H9 (cell line): Measurements from ENCODE around the gene CWC27. TPM values are rescaled to one million over a fixed set of nuclear protein-coding genes. Genes with fewer than 3 reads are reported as not detected.
"Not testable (repeated sequence)": the region's sequence is repeated elsewhere in the genome, so short reads cannot be mapped to it uniquely, and the experiment has no call there.

ENCODE experiments used
- DNase-seq: peaks from one replicate; pipeline ENCODE4 v3.0.0-alpha.2; 2017
- H2AFZ ChIP-seq: one replicate; pipeline ENCODE4 v1.6.1; 2013; ENCODE audit warnings: mild to moderate bottlenecking, low read length, control low read depth, moderate library complexity
- H2AK5ac ChIP-seq: 2 replicates; pipeline ENCODE4 v1.6.1; 2013; ENCODE audit warnings: low read length, control low read depth, mixed read lengths; ENCODE audit not compliant: insufficient read length
- H2BK120ac ChIP-seq: one replicate; pipeline ENCODE4 v1.6.1; 2013; ENCODE audit warnings: low read depth, mild to moderate bottlenecking, low read length, control low read depth, inconsistent platforms; ENCODE audit not compliant: poor library complexity, severe bottlenecking
- H2BK12ac ChIP-seq: 2 replicates; pipeline ENCODE4 v1.6.1; 2013; ENCODE audit warnings: low read length, control low read depth, mixed read lengths, low read depth; ENCODE audit not compliant: insufficient read length
- H2BK15ac ChIP-seq: 2 replicates; pipeline ENCODE4 v1.6.1; 2013; ENCODE audit warnings: low read depth, low read length, control low read depth
- H2BK20ac ChIP-seq: one replicate; pipeline ENCODE4 v1.6.1; 2013; ENCODE audit warnings: low read depth, mild to moderate bottlenecking, low read length, control low read depth, inconsistent platforms; ENCODE audit not compliant: poor library complexity, severe bottlenecking
- H2BK5ac ChIP-seq: 2 replicates; pipeline ENCODE4 v1.6.1; 2013; ENCODE audit warnings: low read length, control low read depth, mixed read lengths; ENCODE audit not compliant: insufficient read length
- H3K14ac ChIP-seq: 2 replicates; pipeline ENCODE4 v1.6.1; 2013; ENCODE audit warnings: low read length, control low read depth; ENCODE audit not compliant: insufficient read depth
- H3K18ac ChIP-seq: 2 replicates; pipeline ENCODE4 v1.6.1; 2013; ENCODE audit warnings: low read depth, mild to moderate bottlenecking, mixed read lengths, low read length, control low read depth; ENCODE audit not compliant: insufficient read length
- H3K23ac ChIP-seq: 2 replicates; pipeline ENCODE4 v1.6.1; 2013; ENCODE audit warnings: low read length, control low read depth, mixed read lengths, low read depth; ENCODE audit not compliant: insufficient read length
- H3K23me2 ChIP-seq: 2 replicates; pipeline ENCODE4 v1.6.1; 2013; ENCODE audit warnings: low read depth, mild to moderate bottlenecking, mixed read lengths, low read length, control low read depth; ENCODE audit not compliant: insufficient read length, poor library complexity, severe bottlenecking
- H3K27ac ChIP-seq: 2 replicates; pipeline ENCODE4 v1.5.1; 2013; ENCODE audit warnings: low read length, control low read depth, mixed read lengths, low read depth; ENCODE audit not compliant: insufficient read length
- H3K27me3 ChIP-seq: 2 replicates; pipeline ENCODE4 v1.6.1; 2013; ENCODE audit warnings: low read length, control low read depth, inconsistent platforms; ENCODE audit not compliant: insufficient read depth
- H3K4ac ChIP-seq: 2 replicates; pipeline ENCODE4 v1.6.1; 2013; ENCODE audit warnings: low read depth, mild to moderate bottlenecking, control low read depth, inconsistent platforms, low read length, moderate library complexity
- H3K4me1 ChIP-seq: 2 replicates; pipeline ENCODE4 v1.6.1; 2013; ENCODE audit warnings: low read length, control low read depth, inconsistent platforms; ENCODE audit not compliant: insufficient read depth
- H3K4me2 ChIP-seq: 2 replicates; pipeline ENCODE4 v1.6.1; 2013; ENCODE audit warnings: low read length, control low read depth, mixed read lengths; ENCODE audit not compliant: insufficient read length, insufficient read depth
- H3K56ac ChIP-seq: 2 replicates; pipeline ENCODE4 v1.6.1; 2013; ENCODE audit warnings: low read depth, mild to moderate bottlenecking, mixed read lengths, low read length, control low read depth; ENCODE audit not compliant: insufficient read length
- H3K79me1 ChIP-seq: 2 replicates; pipeline ENCODE4 v1.6.1; 2013; ENCODE audit warnings: low read depth, mild to moderate bottlenecking, moderate library complexity, low read length, control low read depth, inconsistent platforms; ENCODE audit not compliant: insufficient read depth, poor library complexity, severe bottlenecking
- H3K79me2 ChIP-seq: 2 replicates; pipeline ENCODE4 v1.6.1; 2013; ENCODE audit warnings: low read length, control low read depth, inconsistent platforms; ENCODE audit not compliant: insufficient read depth
- H3K9ac ChIP-seq: 2 replicates; pipeline ENCODE4 v1.6.1; 2013; ENCODE audit warnings: low read length, control low read depth, mixed read lengths; ENCODE audit not compliant: insufficient read length; ENCODE audit errors: extremely low read depth
- H3K9me3 ChIP-seq: one replicate; pipeline ENCODE4 v1.6.1; 2013; ENCODE audit warnings: low read depth, low read length, inconsistent platforms; ENCODE audit not compliant: control insufficient read depth
- H3T11ph ChIP-seq: one replicate; pipeline ENCODE4 v1.6.1; 2013; ENCODE audit warnings: mild to moderate bottlenecking, low read length, control low read depth, inconsistent platforms
- H4K20me1 ChIP-seq: one replicate; pipeline ENCODE4 v1.6.1; 2013; ENCODE audit not compliant: control insufficient read depth, insufficient read length, insufficient read depth
- H4K5ac ChIP-seq: 2 replicates; pipeline ENCODE4 v1.6.1; 2013; ENCODE audit warnings: low read depth, mild to moderate bottlenecking, mixed read lengths, low read length, control low read depth; ENCODE audit not compliant: insufficient read length
- H4K8ac ChIP-seq: replicated peaks from 2 replicates; pipeline ENCODE4 v1.6.1; 2013; ENCODE audit warnings: low read length, control low read depth, mixed read lengths, low read depth; ENCODE audit not compliant: insufficient read length
- H4K91ac ChIP-seq: 2 replicates; pipeline ENCODE4 v1.6.1; 2013; ENCODE audit warnings: low read depth, mild to moderate bottlenecking, moderate library complexity, mixed read lengths, low read length, control low read depth; ENCODE audit not compliant: insufficient read length
- H3K27ac Mint-ChIP-seq, 3 experiments: 2 replicates in 2 of 3; 3 replicates in 1 of 3; pipeline ENCODE4 v1.8.0; 2020 to 2021; ENCODE audit warnings: mixed read lengths in 3 of 3, mild to moderate bottlenecking in 1 of 3, moderate library complexity in 1 of 3
- H3K27me3 Mint-ChIP-seq: 2 replicates; pipeline ENCODE4 v1.8.0; 2021; ENCODE audit warnings: low read depth, mild to moderate bottlenecking, moderate library complexity, mixed read lengths
- H3K36me3 Mint-ChIP-seq, 3 experiments: 2 replicates in 2 of 3; 3 replicates in 1 of 3; pipeline ENCODE4 v1.8.0; 2020 to 2021; ENCODE audit warnings: low read depth in 3 of 3, mixed read lengths in 3 of 3; ENCODE audit not compliant: insufficient read depth in 1 of 3
- H3K4me1 Mint-ChIP-seq, 2 experiments: 2 replicates each; pipeline ENCODE4 v1.8.0; 2020; ENCODE audit warnings: mixed read lengths in 2 of 2
- H3K4me3 Mint-ChIP-seq, 2 experiments: 2 replicates in 1 of 2; 3 replicates in 1 of 2; pipeline ENCODE4 v1.8.0; 2020 to 2021; ENCODE audit warnings: mild to moderate bottlenecking in 2 of 2, mixed read lengths in 2 of 2, moderate library complexity in 1 of 2
- H3K9me3 Mint-ChIP-seq, 2 experiments: 2 replicates in 1 of 2; 3 replicates in 1 of 2; pipeline ENCODE4 v1.8.0; 2020; ENCODE audit warnings: mild to moderate bottlenecking in 2 of 2, mixed read lengths in 2 of 2, moderate library complexity in 1 of 2
- CTCF ChIP-seq: fragments of 200-600 bp; sonication (generic); conservative IDR thresholded peaks from 3 replicates; pipeline ENCODE4 v1.8.0; 2021; ENCODE audit warnings: antibody characterized with exemption, mild to moderate bottlenecking
- WGBS: extraction: QIAGEN DNeasy Blood & Tissue Kit; methylation state at CpG from one replicate; pipeline ENCODE4 v1.1.7; 2013; ENCODE audit warnings: missing lambda C conversion rate, low lambda C conversion rate, mixed read lengths; ENCODE audit not compliant: insufficient read length; ENCODE audit errors: extremely low coverage; 5-methylcytosine and 5-hydroxymethylcytosine counted together
- total RNA-seq: library from RNA; stranded (reverse); gene quantifications from 2 replicates; pipeline ENCODE4 v1.2.1, GENCODE V29; 2021

Gene CWC27
- total RNA-seq, 1 experiment from 2014 or later = 41.9 TPM

- Histone ChIP-seq H3K4me1 (no peaks in the 10 kb centered on the region), H3K9me3 (no peaks in the 10 kb centered on the region), H3K79me2 (no peaks in the 10 kb centered on the region), H3K4ac (no peak overlapping the region), H3K23ac (no peak overlapping the region), H4K91ac (no peak overlapping the region), H3K9ac (no peak overlapping the region), H3K4me2 (no peak overlapping the region), H2AK5ac (no peak overlapping the region), H3K79me1 (no peaks in the 10 kb centered on the region), H3K27me3 (no peaks in the 10 kb centered on the region), H3K14ac (no peak overlapping the region), H2AFZ (no peak overlapping the region), H3K56ac (no peak overlapping the region), H2BK120ac (no peak overlapping the region), H2BK12ac (no peak overlapping the region), H3K18ac (no peak overlapping the region), H3T11ph (no peak overlapping the region), H4K8ac (no peak overlapping the region), H3K27ac (no peak overlapping the region), H4K20me1 (no peaks in the 10 kb centered on the region), H2BK5ac (no peak overlapping the region), H3K23me2 (no peaks in the 10 kb centered on the region), H2BK20ac (no peak overlapping the region), H4K5ac (no peak overlapping the region), H2BK15ac (no peak overlapping the region)
- H3K4me3 Mint-ChIP-seq = no peak overlapping the region
- peaks cover 4 to 5% of the 10 kb centered on the region in 2 experiments for H3K4me1 Mint-ChIP-seq
- peaks cover 6 to 9% of the 10 kb centered on the region in 2 experiments; a peak in 3 of 5 replicates for H3K9me3 Mint-ChIP-seq
- WGBS = no CpG with 5 or more reads among the region's 2 CpGs
- no peak overlapping the region for H3K27ac Mint-ChIP-seq
- no peaks in the 10 kb centered on the region for H3K27me3 Mint-ChIP-seq
- DNase-seq = no peak
- no peak for TF ChIP-seq CTCF
- peaks cover 12 to 22% (median 17%) of the 10 kb centered on the region in 3 experiments; a peak in 6 of 7 replicates for H3K36me3 Mint-ChIP-seq
Measured at GRCh38 chr5:64900618-64901017, 131.9 kb downstream of the CWC27 start.

GRCh38 chr5:64907399-64907798 lies 138.7 kb downstream of the CWC27 start:
- H3T11ph ChIP-seq, H3K4ac ChIP-seq, H3K79me2 ChIP-seq, H4K8ac ChIP-seq, H3K9ac ChIP-seq, H2BK5ac ChIP-seq, H3K23me2 ChIP-seq, DNase-seq, H3K14ac ChIP-seq, H3K27ac ChIP-seq, H2AK5ac ChIP-seq, H2AFZ ChIP-seq, H3K4me3 Mint-ChIP-seq, H3K4me1 Mint-ChIP-seq, H2BK12ac ChIP-seq, H4K20me1 ChIP-seq, H3K56ac ChIP-seq, H3K4me1 ChIP-seq, H3K27me3 Mint-ChIP-seq, H2BK20ac ChIP-seq, H2BK120ac ChIP-seq, H4K5ac ChIP-seq, H4K91ac ChIP-seq, H3K27ac Mint-ChIP-seq, H3K79me1 ChIP-seq, H2BK15ac ChIP-seq, H3K4me2 ChIP-seq, H3K23ac ChIP-seq, H3K18ac ChIP-seq, H3K27me3 ChIP-seq: not testable (repeated sequence)
- H3K36me3 Mint-ChIP-seq = peaks cover 38 to 42% (median 39%) of the 10 kb centered on the region in 3 experiments
- peaks cover 30 to 42% of the 10 kb centered on the region in 2 experiments for H3K9me3 Mint-ChIP-seq
- peaks cover 12% of the 10 kb centered on the region for H3K9me3 ChIP-seq
